DOHH2 (cell line): ENCODE measurements around the gene ABR.

Source experiments
- CTCF ChIP-seq: fragments of 200-600 bp; sonication (generic); IDR thresholded peaks from one replicate; pipeline ENCODE4 v1.5.1; 2014; ENCODE audit warnings: antibody characterized with exemption, mild to moderate bottlenecking, low read depth, low read length; ENCODE audit not compliant: poor library complexity, severe bottlenecking
- EZH2phosphoT487 ChIP-seq: fragments of 200-600 bp; sonication (generic); IDR thresholded peaks from 2 replicates; pipeline ENCODE4 v1.6.1; 2017; ENCODE audit warnings: borderline replicate concordance, mild to moderate bottlenecking, antibody characterized with exemption, low read length, moderate library complexity, mixed read lengths

GRCh38 chr17:1153795-1154546 lies 25.8 kb downstream of the ABR start:
- TF ChIP-seq CTCF: no peak
- TF ChIP-seq EZH2phosphoT487: no peak
